HG03342 (cell line): ENCODE measurements around the gene STIMATE.

Source experiments
- ATAC-seq: cut with Tn5 transposase; IDR thresholded peaks from one replicate; pipeline ENCODE4 v1.9.1; 2021; ENCODE audit warnings: mild to moderate bottlenecking, moderate library complexity; ENCODE audit not compliant: unreplicated experiment

Gene STIMATE

DNA sequence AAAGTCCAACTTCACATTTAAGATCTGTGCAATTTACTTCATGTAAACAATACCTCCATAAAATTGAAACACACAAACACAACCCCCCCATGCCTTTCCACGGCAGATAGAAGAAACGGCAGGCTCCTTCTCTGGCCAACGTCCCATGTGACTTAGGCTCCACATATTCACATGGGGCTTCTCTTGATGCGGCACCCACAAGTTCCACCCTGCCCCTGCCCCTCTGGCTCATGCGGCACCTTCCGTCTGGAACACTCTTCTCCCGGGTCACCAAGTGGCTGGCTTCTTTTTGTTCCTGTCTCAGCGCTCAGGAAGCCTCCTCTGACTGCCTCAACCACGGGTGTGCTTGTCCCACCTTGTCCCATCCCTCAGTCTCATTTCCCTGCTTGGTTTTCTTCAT is 25.6 kb downstream of the STIMATE start:
- ATAC-seq: no peak

DNA sequence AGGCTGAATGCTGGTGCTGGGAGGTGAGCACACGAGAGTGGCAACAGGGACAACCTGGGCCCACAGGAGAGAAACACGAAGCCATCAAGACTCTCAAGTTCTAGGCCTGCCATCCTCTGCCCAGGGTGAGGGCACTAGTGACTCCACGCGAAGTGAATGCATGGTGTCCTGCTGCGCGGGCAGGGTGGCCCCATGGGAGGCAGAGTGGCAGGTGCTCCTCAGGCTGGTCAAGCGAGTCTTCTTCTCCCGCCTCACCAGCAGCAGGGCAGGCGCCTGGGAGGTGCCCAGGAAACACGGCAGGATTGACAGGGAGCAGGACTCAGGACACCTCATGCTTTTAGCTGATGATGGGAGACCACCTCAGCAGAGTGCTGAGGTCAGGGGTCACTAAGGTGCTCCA is 26.9 kb downstream of the STIMATE start:
- ATAC-seq: no peak

DNA sequence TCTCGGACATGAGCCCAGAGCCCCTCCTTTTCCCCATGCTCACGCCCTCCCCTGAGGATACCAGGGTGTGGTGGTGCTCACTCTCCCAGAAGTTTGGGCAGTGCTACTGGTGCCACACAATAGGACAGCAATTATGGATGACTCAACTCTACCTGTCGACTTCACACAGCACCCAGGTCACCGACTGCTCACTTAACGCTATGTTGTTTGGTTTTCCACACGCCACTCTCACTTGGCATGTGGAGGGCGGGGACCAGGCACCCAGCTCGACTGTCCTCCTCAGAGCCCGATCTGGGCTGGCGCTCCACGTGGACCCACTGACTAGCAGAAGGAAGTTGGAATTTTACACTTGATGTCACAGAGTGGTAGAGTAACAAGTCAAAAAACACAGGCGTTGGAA is 30.9 kb downstream of the STIMATE start:
- ATAC-seq: no peak

DNA sequence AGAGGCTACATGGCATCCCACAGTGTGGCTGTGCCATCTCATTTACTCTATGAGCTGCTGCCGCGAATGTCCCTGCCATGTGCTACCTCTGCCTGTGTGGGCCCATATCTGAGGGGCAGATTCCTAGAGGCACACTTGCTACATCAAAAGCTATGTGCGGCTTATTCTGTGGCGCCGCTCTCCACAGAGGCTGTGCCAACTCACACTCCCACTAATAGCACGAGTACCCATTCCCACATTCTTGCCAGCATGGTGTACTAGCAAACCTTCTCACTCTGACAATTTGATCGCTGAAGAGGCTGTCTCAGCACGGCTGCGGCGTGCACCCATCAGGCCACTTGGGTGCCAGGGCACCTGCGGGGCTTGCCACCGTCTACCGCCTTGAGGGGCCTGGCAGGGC is 31.4 kb downstream of the STIMATE start:
- no peak for ATAC-seq

DNA sequence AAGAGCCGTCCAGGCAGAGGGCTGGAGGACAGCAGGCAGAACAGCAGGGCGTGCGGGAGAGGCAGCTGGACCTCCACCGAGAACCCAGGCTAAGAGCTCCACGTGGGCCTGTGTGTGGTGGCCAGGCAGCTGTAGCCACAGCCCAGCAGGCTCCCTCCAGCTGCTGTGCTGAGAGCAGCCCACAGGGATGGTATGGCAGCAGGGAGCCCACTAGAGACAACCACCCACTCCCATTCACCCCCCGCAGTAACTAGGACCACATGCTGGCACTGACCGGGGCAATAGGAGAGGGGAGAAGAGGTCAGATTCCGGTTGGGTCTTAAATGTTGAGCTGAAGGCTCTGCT is 37.0 kb downstream of the STIMATE start:
- ATAC-seq: no peak

DNA sequence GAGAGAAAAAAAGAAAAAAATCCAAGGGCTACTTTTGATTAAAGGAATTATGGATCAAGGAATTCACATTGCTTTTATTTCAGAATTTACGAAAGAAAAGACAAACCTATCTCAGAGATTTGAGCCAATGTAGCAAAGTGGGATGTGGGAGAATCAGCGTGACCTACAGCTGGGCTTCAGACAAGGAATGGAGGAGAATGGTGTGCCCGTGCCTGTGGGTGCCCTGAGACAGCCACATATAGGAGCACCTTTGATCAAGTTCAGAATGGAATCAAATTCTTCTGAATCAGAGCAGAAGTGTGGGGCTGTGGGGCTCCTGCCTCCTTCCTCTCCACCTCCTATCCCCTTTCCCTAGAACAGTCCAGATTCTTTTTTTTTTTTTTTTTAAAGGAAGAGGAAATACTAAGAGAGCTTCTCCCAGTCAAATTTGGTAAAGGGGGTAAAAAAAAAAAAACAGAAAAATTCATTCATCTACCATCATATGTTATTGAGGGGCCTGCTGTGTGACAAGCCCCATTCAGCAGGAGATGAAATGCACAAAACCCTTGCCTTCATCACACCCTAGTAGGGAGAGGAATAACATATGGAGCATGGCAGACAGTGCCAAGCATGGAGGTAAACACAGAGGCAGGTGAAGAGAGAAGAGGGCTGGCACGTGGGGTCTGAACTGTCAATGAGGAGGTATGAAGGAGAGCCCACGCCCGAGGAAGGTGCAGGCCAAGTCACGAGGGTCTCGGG is 37.5 kb downstream of the STIMATE start:
- no peak for ATAC-seq

DNA sequence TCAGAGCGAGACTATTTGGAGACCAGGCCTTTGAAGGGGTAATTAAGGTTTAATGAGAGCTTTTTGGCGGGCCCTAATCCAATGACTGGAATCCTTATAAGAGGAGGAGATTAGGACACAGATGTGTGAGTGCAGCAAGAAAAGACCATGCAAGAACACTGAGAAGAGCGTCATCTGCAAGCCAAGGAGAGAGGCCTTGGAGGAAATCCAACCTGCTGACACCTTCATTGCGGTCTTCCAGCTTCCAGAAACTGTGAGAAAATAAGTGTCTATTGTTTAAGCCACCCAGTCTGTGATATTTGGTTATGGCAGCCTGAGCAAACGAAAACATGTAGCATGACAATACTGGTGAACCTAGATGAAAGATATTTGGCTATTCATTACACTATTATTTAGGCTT is 39.5 kb downstream of the STIMATE start:
- ATAC-seq: no peak

DNA sequence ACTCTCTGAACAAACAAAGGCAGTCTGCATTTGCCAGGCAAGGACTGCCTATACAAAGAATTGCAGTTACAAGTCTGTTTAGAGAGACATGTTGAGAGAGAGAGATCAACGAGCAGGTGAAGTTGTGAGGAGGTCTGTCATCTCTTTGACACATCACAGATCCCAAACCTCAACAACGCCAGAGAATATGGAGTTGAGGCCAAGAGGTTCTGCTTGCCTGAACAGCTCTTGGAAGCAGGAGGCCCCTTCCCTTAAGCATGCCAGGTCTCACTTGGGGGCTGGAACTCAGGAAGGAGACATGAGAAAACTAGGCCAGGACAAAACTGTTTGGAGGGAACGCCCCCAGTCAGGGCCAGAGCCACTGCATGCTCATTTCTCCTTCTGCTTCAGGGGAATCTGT is 40.2 kb downstream of the STIMATE start:
- ATAC-seq: no peak

DNA sequence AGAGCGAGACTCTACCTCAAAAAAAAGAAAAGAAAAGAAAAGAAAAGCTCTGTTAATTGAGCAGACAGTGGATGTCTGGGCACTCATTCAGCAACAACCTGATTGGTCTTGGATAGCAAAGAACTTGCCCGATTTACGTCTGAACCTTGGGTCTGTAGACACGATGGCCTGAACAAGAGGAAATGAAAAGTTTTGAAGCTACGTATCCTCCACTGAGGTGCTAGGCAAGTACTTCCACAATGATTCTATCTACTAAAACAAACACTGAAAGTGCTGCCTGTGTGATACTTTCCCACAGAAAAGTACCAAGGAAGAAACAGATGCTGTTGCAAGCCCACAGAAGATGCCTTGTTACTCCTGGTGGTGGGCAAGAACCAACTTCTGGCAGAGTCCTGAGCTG is 40.7 kb downstream of the STIMATE start:
- ATAC-seq: no peak

DNA sequence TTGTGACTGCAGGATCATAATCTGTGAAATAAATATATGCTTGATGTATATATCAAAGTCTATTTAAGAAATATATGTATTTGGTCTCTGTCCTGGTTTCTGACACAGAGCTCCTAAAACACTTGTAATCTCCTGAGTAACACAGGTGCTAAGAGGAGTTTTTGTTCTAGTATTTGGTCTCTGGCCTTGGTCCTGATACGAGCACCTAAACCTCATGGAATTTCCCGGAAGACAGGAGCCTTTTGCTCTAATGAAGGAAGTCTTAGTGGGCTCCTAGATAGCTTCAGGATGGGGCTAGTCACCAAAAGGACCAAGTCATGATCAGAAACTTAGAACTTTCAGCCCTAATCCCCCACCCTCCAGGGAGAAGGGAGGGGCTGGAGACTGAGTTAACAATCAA is 43.3 kb downstream of the STIMATE start:
- no peak for ATAC-seq

DNA sequence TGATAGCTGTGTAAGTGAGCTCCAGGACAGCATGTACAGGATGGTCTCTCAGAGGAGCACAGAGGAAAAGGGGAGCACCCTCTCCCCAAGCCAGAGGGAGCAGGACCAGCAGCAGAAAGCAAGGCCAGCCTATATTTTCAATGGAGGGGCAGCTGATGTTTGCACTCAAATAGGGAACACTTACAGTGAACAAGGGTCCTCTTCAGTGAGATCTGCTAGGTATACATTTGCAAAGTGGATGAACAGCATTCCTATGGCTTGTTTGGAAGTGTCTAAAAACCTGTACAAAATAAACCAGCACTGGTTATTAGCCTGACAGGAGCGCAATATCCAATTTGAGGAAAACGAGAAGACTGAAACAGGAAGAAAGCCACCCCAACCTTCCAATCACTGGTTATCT is 44.9 kb downstream of the STIMATE start:
- no peak for ATAC-seq

DNA sequence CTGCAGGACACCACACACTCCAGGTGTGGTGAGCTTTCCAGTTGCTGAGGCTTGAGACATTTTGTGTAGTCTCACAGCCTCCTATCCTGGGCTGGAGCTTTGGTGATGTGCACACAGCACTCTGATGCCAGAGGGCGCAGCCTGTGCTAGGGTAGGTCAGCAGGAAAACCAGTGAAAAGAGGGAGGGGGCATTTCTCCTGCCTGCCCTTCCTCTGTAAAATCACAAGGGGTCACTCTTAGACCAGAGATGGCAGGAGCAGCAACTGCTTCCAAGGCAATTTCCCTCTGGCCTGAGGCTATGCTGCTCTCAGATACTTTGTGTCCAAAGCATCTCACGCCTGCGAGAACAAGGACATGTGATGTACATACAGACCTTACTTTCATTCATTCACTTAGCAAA is 46.0 kb downstream of the STIMATE start:
- ATAC-seq: no peak

DNA sequence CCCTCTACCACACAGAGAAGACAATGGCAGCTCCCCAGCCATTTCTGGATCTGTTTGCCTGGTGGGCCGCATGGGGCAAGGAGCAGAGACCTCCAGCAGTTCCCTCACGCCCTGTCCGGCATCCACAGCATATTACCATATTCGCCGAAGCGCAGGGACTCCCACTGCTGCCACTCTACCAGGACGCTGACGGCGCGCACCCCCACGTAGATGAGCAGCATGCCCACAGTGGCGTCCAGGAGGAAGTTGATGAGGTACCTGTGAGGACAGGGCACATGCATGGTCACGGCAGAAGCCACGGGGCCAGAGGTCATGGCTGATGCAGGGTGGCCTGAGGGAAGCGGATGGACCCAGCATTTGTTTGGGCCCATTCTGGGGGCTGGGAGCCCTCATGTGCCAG is 47.7 kb downstream of the STIMATE start:
- no peak for ATAC-seq

DNA sequence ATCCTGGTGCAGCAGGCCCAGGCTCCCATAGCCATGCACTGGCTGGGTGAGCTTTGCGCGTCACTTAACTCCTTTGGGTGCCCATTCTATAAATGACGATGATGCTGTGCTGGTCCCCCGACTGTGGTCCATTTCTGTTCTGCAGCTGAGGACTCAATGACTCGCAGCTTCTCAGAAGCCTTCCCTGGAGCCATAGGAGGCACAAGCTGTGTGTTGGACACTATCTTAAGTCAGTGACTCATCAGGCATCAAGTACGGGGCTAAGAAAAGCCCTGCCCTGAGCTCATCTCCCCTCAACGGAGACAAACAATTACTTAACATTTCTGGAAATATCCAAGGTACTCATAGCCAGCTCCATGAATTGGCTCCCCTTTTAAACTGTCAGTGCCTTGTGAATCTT is 48.7 kb downstream of the STIMATE start:
- ATAC-seq: no peak

DNA sequence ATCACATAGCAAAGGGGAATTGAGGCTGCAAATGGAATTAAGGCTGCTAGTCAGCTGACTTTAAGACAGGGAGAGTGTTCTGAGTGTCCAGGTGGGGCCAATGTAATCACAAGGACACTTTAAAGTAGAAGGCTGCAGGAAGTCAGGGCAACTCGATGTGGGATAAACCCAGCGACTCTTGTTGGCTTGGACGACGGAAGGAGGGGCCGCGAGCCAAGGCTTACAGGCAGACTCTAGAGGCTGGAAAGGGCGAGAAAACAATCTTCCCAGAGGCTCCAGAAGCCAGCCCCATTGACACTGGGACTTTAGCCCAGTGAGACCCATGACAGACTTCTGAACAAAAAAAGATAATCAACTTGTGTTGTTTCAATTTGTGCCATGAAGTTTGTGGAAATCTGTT is 49.6 kb downstream of the STIMATE start:
- ATAC-seq: no peak

DNA sequence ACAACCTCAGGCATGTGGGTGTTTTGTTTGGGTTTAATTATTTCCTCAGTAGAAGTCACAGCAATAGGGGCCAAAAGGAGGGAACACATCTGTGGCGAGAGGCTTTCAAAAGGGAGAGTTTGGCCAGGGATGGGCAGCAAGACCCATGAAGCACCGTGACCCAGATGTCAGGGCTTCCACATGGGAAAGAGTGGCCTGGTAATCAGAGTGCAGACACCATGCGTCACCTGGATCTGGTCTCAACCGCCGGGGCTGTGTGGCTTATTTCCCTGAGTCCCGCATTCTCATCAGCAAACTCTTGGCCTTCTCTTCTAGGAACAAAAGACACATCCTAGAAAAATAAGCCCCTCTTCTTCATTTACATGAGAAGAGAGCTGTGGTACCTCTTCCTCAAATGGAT is 50.1 kb downstream of the STIMATE start:
- no peak for ATAC-seq

DNA sequence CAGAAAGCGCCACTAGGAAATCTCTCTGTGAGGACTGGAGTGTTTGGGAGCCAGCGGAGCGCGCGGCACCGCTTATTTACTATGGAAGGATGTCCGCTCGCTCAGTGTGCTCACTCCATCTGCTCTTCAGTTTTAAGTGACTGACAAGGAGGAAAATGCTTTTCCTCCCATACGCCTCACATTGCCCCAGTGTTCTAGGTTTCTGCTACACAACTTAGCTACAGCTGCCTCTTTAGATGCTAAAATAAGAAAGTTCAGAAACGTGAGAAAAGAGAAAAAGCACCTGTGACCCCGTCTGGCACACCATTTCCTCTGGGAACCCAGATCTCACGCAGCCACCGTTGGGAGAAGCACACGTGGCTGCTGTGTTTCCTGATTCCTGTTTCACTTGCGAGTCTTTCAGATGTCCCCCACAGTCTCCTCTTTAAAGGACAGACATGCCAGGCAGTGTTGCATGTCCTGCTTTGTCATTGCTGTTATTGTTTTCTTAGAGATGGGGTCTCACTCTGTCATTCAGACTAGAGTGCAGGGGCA is 50.8 kb downstream of the STIMATE start:
- no peak for ATAC-seq

DNA sequence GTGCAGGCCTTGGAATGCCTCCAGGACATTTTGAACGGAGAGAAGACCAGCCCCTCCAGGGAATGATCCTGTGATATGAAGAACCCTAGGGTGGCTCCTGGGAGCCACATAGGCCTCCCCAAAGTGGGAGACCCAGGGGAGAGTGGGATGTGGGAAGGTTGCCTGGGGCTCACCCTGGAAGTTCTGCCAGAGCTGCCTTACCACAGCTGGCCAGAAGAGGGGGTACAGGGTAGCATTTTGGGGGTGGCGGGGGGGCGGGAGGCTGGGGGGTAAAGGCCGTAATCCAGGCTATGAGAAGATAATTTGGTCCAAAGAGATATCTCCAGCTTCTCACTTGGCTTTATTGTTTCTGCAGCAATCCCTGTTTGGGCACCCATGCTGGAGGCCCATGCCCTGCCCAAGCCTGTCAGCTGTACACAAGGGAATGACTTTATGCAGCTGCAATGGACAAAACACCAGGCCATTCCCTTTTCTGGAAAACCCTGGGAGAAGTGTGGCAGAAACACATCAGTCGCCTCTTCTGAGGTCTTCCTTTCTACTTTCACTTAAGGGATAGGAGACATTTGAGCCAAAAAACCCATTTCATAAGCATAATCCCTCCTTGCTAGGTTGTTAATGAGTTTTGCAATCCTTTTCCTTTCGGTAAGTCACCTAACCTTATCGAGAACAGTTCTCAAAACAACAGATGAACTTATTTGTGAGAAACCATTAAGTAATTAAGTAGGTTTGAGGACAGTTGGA is 51.5 kb downstream of the STIMATE start:
- ATAC-seq: no peak

DNA sequence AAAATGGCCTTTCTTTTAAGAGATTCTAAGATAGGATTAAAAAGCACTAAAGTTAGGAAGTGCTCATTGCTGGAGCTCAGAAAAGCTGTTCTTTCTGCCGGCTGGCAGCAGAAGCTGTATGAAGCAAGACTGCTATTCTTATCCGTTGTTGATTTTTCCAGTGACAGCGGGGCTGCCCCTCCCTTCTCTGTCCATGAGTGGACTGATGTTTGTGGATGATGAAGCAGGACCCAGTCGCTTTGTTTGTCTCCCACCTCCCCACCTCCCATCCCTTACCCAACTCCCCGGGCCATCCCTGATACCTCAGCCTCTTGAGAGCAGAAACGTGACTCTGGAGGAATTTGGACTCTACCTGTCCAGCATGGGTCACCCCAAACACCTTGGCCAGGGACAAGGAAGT is 52.2 kb downstream of the STIMATE start:
- no peak for ATAC-seq

DNA sequence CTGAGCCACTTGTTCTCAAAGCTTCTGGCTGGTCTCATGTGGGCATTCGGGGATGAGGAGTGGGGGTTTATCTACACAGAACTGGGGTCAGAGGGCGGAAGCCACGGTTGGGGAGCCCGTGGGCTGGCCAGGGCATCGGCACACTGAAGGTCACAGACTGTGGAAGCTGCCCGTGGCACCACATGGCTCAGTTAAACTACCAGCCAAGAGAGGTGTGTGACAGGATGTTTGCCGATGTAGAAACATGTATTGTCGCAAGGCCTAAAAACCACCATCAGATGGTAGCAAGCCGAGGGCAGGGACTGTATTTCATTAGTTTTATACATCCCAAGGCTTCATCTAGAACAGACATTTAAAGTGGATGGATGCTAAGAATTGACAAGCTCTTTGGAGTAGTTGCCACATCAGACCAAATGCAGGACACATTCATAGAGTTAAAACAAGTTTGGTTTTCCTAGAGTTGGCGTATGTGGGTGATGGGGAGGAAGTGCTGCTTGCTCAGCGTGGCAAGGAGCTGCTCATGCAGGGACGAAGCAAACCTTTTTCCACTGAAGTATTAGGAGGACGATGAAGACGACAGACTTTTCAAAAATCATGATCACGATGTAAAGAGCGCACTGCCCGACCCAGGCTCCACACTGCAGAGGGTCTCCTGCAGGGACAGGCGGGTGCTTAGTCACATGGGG is 52.9 kb downstream of the STIMATE start:
- ATAC-seq: no peak

DNA sequence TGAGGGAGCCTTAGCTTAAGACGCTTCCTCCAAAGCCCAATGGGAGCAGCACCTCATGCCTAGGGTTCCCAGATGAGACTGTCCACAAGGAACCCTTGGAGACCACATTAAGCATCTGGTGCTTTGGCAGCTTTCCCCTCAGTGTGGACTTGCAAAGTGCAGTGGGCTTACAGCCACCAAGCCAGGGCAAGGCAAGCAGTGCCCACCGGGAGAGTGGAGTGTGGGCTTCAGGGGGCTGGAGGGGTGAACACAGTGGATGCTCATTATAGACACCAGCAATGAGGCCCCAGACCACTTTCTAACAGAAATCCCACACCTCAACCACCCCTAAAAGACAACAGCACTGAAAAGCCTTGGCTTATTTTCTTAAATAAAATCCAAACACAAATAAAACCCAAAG is 53.5 kb downstream of the STIMATE start:
- no peak for ATAC-seq
